Astrocyte (in vitro differentiated cells and primary cell): ENCODE results near the gene ICA1.

Source experiments
- CTCF ChIP-seq: IDR thresholded peaks from 2 replicates; pipeline ENCODE4 v1.5.1; 2011; ENCODE audit warnings: low read depth, mild to moderate bottlenecking, inconsistent platforms, low read length, moderate library complexity; ENCODE audit not compliant: insufficient read depth
- EZH2 ChIP-seq: IDR thresholded peaks from 2 replicates; pipeline ENCODE4 v1.6.1; 2012; ENCODE audit warnings: mild to moderate bottlenecking, low read length, inconsistent platforms; ENCODE audit not compliant: insufficient read depth

GRCh38 chr7:8146788-8147413 is 115.1 kb downstream of the ICA1 start:
- TF ChIP-seq CTCF (no peak), EZH2 (no peak)
